Skeletal muscle tissue (tissue), 4 donors: ENCODE results near the gene SLC39A12. TPM values are rescaled to one million over a fixed set of nuclear protein-coding genes. Genes with fewer than 3 reads are reported as not detected.

Experiments
- H3K27ac ChIP-seq: one replicate; pipeline ENCODE4 v1.7.0; 2013; ENCODE audit warnings: mild to moderate bottlenecking, low read depth, low read length, inconsistent platforms
- H3K27me3 ChIP-seq, 3 donors: one replicate each; pipeline ENCODE4 v1.7.0; 2013; ENCODE audit warnings: low read length in 3 of 3; ENCODE audit not compliant: control insufficient read depth in 3 of 3, insufficient read depth in 3 of 3
- H3K36me3 ChIP-seq, 3 donors: one replicate each; pipeline ENCODE4 v1.7.0; 2013; ENCODE audit warnings: low read length in 3 of 3; ENCODE audit not compliant: control insufficient read depth in 3 of 3, insufficient read depth in 3 of 3
- H3K4me1 ChIP-seq, 3 donors: one replicate each; pipeline ENCODE4 v1.7.0; 2013; ENCODE audit warnings: low read length in 3 of 3, mild to moderate bottlenecking in 3 of 3; ENCODE audit not compliant: control insufficient read depth in 3 of 3, insufficient read depth in 3 of 3
- H3K4me3 ChIP-seq, 3 donors: one replicate each; pipeline ENCODE4 v1.7.0; 2013; ENCODE audit warnings: low read length in 3 of 3
- H3K9ac ChIP-seq, 3 donors: one replicate each; pipeline ENCODE4 v1.7.0; 2013; ENCODE audit warnings: low read length in 3 of 3, mild to moderate bottlenecking in 3 of 3, moderate library complexity in 2 of 3, low read depth in 1 of 3
- H3K9me3 ChIP-seq, 3 donors: one replicate each; pipeline ENCODE4 v1.7.0; 2013; ENCODE audit warnings: low read length in 3 of 3; ENCODE audit not compliant: control insufficient read depth in 3 of 3
- total RNA-seq: library from RNA; depleted of rRNA; stranded (reverse); fragments of >200 nt; gene quantifications from one replicate; pipeline ENCODE4 v1.2.3, GENCODE V29; 2014
- donor health status: Osteomylitis.

The SLC39A12 gene
- total RNA-seq, 1 donor from 2014 or later = under 0.01 TPM

DNA sequence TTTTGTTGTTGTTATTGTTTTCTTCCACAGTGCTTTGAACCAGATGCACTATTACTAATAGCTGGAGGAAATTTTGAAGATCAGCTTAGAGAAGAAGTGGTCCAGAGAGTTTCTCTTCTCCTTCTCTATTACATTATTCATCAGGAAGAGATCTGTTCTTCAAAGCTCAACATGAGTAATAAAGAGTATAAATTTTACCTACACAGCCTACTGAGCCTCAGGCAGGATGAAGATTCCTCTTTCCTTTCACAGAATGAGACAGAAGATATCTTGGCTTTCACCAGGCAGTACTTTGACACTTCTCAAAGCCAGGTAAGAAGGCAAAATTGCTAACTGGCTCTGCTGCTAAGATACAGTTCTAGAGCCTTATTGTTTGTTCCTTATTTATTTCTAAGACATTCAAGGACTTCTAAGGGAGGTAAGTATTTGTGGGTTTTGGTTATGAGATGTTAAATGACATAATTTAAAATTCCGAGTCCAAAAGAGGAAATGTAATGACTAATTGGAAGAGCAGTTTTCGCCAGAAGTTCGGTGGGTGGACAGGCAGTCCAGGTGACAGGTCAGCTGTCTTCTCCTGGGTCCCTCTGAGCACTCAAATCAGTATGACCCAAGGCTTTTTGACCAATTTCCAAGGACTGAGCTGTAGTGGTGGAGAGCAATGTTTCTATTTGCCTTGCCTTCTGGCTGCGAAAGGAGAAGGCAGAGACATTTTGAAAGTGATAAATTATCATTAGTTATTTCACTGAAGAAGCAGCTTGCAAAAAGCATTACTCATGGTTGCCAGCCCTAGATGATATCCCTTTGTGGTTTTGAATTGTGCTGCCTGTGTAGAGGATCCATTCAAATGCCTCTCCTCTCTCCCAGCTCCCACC, 10.1 kb downstream of the SLC39A12 start:
- Histone ChIP-seq H3K9ac (no peak overlapping the region), H3K36me3 (no peaks in the 10 kb centered on the region), H3K4me3 (no peak overlapping the region), H3K9me3 (peaks cover 0 to 2% (median 0%) of the 10 kb centered on the region in 3 donors), H3K4me1 (no peaks in the 10 kb centered on the region), H3K27me3 (no peaks in the 10 kb centered on the region), H3K27ac (no peak overlapping the region)

DNA sequence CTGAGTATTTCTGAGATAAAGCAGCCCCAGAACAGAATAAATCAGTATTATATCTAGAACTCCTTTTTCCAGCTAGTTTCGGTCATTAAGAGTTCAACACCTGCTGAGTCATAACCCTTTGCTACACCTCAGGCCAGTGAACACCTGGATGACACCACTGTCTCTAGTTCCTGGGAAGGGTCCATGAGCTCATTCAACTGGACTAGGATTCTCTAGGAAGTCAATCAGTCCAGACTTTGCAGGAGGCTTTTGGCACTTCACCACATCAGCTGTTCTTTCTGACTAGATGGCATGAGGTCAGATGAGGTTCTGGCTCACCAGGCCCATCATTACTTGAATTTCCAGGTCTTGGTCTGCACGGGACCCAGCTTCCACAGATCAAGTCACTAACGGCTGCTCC, 11.7 kb downstream of the SLC39A12 start:
- Histone ChIP-seq H3K9ac (no peak overlapping the region), H3K27me3 (no peaks in the 10 kb centered on the region), H3K27ac (no peak overlapping the region), H3K36me3 (no peaks in the 10 kb centered on the region), H3K9me3 (no peaks in the 10 kb centered on the region), H3K4me1 (no peaks in the 10 kb centered on the region), H3K4me3 (no peak overlapping the region)

DNA sequence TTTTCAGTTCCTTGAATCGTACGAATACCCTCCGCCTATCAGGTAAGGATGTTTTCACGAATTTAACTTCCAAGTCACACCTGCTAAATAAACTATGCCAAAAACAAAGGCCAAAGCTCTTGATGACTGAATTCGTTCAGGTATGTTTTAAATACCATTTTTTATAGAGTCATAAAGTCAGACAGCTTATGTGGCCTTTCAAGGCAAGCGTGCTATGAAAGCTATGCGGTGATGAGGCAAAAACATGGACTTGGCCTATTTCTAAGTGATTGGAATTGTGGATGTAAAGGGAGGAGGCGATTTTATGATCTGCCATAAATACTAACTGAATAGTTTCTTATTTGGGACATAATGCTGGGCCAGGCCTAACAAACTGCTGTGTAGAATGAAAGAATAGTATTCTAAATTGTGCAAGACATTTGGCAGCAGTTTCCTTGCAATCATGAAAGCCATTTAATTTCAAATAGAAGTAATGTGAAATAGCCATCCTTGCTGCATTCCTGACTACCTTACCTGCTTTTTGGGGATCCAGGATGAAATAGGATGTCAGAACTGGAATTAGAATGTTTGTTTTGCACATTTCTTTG, 14.0 kb downstream of the SLC39A12 start:
- no peak overlapping the region for H3K27ac ChIP-seq
- H3K9me3 ChIP-seq = peaks cover 0 to 3% (median 3%) of the 10 kb centered on the region in 3 donors
- H3K9ac ChIP-seq = no peak overlapping the region
- no peaks in the 10 kb centered on the region for H3K4me1 ChIP-seq
- H3K27me3 ChIP-seq = no peaks in the 10 kb centered on the region
- no peaks in the 10 kb centered on the region for H3K36me3 ChIP-seq
- H3K4me3 ChIP-seq = no peak overlapping the region

DNA sequence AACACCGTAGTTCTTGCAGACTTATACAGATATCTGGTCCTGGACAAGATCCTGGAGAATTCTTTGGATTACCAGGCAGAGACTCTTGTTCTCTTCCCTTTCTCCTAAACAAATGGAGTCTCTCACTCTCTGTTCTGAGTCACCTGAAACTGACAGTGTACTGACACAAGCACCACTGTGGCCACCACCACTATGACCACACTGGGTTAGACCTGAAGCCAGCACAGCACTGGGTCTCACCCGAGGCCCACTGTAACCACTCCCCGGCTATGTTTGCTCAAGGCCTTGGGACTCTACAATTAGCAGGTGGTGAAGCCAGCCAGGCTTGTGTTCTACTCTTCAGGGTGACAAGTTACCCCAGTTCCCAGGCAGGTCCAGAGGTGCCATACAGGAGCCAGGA, 22.8 kb downstream of the SLC39A12 start:
- Histone ChIP-seq H3K4me3 (no peak overlapping the region), H3K36me3 (no peaks in the 10 kb centered on the region), H3K9me3 (peaks cover 0 to 6% (median 0%) of the 10 kb centered on the region in 3 donors), H3K9ac (no peak overlapping the region), H3K4me1 (no peaks in the 10 kb centered on the region), H3K27ac (no peak overlapping the region), H3K27me3 (no peaks in the 10 kb centered on the region)

DNA sequence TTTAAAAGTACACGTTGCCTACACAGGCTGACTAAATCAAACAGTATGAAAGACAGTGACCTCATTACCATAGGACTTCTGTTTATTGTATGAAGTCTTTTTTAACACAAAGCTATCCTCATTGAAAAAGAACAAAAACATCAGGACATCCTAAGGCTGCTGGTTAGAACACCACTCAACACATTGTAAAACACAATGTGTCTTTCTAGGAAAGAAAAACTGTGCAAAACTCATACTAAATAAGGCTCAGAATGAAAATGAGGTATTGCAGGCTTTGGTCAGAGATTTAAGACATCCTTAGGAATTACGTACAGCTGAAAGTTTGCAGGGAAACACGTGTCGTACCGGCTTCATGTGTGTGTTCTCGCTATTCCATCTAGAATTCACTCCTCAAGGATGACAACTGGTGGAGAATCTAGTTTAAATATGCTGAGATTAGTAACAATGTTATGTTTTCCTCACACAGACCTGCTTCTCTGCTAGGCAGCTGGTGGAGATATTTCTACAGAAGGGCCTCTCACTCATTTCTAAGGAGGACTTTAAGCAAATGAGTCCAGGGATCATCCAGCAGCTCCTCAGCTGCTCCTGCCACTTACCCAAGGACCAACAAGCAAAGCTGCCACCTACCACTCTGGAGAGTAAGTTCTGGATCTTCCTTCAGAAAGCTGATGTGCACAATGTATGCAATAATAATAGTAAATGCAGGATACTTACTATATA, 29.3 kb downstream of the SLC39A12 start:
- Histone ChIP-seq H3K27ac (no peak overlapping the region), H3K4me3 (no peak overlapping the region), H3K36me3 (no peaks in the 10 kb centered on the region), H3K4me1 (no peaks in the 10 kb centered on the region), H3K9me3 (no peaks in the 10 kb centered on the region), H3K27me3 (no peaks in the 10 kb centered on the region), H3K9ac (no peak overlapping the region)

DNA sequence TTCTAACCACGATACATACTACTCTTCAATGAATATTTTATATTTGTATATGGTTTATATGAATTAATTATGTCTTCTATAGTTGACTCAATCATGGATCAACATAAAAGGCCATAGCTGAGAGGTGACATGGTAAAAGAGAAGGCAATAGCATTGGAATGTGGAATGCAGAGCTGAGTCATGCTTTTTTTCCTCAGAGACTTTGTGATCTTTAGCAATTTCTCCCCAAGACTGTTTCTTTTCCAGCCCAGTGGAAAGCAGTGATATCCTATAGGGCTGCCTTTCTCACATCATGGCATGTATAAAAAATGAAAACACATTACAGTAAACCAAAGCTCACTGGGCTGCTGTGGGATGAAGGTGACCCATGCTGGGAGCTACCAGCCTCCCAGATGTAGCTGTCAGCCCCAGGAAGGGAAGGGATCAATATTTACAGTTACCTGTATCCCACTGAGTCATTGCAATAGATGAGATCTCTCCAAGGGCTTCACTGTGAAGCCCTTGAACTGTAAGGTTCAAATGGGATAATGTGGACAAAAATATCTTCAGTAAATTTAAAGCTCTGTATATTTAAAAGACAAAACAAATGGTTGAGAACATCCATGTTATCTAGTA, 30.2 kb downstream of the SLC39A12 start:
- Histone ChIP-seq H3K9ac (no peak overlapping the region), H3K9me3 (no peaks in the 10 kb centered on the region), H3K4me3 (no peak overlapping the region), H3K27ac (no peak overlapping the region), H3K27me3 (no peaks in the 10 kb centered on the region), H3K4me1 (no peaks in the 10 kb centered on the region), H3K36me3 (no peaks in the 10 kb centered on the region)

DNA sequence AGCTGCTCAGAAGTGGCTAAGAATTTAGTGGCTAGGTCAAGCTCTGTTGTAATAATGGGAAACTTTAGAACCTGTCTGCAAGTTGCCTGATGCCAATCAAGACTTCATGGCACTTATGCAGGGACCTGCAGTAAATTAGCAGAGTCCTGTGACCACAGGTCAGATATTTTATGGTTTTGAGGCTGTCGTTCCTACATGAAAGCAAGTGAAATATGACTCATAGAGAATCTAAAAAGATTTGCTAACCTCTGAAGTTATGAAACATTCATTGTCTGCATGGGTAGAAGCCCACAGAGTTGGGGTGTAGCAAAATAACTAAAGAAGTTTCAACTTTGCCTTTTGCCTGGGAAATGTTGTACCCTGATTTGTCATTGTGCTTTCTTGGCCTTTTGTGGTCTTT, 32.3 kb downstream of the SLC39A12 start:
- no peaks in the 10 kb centered on the region for H3K27me3 ChIP-seq
- no peak overlapping the region for H3K27ac ChIP-seq
- no peaks in the 10 kb centered on the region for H3K4me1 ChIP-seq
- H3K9ac ChIP-seq = no peak overlapping the region
- H3K36me3 ChIP-seq = no peaks in the 10 kb centered on the region
- H3K9me3 ChIP-seq = peaks cover 0 to 2% (median 0%) of the 10 kb centered on the region in 3 donors
- H3K4me3 ChIP-seq = no peak overlapping the region

DNA sequence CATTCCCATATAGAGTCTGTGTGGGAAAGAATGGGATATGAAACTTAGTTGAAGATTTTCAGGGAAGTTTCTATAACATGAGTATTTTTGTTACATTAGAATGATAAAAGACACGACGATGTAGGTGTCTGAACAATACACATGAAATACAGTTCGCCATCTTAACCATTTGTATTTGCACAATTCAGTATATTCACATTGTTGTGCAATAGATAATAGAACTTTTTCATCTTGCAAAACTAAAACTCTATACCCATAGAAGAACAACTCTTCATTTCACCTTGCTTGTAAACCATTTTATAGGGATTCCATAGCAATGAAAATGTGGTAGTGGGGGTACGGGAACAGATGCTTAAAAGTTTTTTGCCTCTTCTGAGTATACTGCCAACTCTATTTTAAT, 32.8 kb downstream of the SLC39A12 start:
- no peaks in the 10 kb centered on the region for H3K4me1 ChIP-seq
- no peak overlapping the region for H3K27ac ChIP-seq
- H3K27me3 ChIP-seq = no peaks in the 10 kb centered on the region
- H3K36me3 ChIP-seq = no peaks in the 10 kb centered on the region
- H3K4me3 ChIP-seq = no peak overlapping the region
- H3K9me3 ChIP-seq = peaks cover 0 to 2% (median 0%) of the 10 kb centered on the region in 3 donors
- no peak overlapping the region for H3K9ac ChIP-seq

DNA sequence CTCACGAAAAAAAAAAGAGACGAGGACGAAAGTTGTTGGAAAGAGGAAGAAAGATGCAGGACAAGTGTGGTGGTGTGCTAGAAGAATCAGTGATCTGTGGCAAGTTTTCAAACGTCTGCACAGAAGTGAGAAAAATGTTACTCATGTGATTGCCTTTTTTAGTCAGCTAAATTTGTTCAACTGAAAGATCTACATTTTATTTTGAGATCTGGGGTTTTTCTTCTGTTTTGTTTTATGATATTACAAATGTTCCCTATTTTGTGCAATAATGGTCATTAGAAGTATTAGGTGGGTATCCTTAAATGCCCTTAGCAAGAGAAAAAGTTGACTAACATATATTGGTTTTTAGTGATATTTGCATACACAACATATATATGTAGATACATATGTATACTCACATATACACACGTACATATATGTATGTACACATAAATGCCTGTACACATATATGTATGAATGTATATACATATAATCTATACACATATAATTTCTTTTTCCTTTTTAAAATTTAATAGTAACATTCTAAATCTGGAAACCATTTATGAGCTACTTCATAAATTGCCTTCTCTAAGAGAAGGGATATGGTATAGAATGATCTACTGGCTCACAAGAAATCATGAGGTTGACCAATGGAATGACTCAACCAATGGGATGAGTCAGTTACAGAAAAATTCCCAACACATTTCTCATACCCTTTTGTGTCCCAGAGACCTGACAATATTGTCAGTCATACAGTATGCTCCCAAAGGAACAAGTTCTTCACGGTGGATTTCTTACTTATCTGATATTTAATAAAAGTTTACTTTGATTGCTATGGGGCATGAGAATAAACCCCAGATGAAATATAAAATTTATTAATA, 38.4 kb downstream of the SLC39A12 start:
- peaks cover 0 to 2% (median 0%) of the 10 kb centered on the region in 3 donors for H3K9me3 ChIP-seq
- H3K9ac ChIP-seq = no peak overlapping the region
- H3K27me3 ChIP-seq = no peaks in the 10 kb centered on the region
- no peak overlapping the region for H3K4me3 ChIP-seq
- H3K4me1 ChIP-seq = no peaks in the 10 kb centered on the region
- no peaks in the 10 kb centered on the region for H3K36me3 ChIP-seq
- no peak overlapping the region for H3K27ac ChIP-seq
